CD4-positive, alpha-beta T cell treated with Interleukin-17A for 4 hours (primary cell): ENCODE results near the gene P2RX3.
"Not testable (repeated sequence)": the region's sequence is repeated elsewhere in the genome, so short reads cannot be mapped to it uniquely, and the experiment has no call there.

ENCODE experiments used
- DNase-seq: peaks from one replicate; pipeline ENCODE4 v3.0.0-alpha.2; 2020; ENCODE audit warnings: mixed read lengths

P2RX3 gene

DNA sequence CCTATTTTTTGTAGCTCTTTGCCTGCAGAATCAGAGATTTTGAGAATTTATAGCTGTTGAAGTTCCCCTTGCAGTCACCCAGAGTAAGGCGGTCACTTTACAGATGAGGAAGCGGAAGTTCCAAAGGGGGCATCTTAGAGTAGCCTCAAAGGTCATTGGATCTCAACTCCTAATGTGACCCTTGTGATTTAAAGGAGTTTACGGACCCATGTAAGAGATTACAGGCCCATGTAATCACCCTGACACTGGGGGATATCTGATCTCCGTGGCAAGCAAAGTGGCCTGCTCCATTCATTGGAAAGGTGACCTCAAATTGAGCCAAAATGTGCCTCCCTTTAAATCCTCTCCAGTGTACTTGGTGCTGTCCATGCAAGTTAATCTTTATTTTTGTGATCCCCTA, 15.7 kb downstream of the P2RX3 start:
- DNase-seq, result no peak

DNA sequence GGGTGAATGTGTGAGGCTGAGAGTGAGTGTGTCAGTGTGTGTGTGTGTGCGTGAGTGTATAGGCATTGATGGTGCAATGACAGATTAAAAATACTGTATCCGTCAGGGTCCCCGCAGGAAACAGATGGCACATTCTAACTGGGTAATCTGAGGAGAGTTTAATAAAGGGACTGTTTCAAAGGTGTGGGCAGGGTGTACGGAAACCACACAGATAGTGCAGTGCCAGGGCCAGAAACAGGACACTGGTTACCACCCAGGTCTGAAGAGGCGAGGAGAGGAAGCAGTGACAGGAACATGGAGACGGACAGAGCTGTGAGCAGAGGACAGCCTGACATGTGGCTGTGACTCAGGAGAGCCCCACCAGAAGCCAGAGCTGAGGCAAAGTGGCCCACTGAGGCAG, 16.5 kb downstream of the P2RX3 start:
- no peak for DNase-seq

DNA sequence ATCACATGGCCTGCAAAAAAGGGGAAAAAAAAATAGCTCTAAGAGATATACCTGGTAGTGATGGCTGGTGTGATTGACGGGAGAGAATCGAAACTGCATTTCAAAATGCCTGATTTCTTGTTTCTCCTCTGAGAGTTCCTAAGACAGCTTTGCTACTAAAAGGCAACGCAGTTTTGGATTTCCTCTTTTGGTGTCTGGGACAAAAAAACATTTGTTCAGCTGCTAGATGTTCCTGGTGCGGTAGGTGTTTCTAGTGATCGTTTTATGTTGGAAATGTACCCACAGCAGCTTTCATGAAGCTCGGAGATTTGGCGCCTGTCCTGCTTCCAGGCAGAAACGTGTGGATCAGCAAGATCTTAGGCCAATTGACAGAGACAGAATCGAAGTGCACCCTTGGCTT, 18.1 kb downstream of the P2RX3 start:
- no peak for DNase-seq

DNA sequence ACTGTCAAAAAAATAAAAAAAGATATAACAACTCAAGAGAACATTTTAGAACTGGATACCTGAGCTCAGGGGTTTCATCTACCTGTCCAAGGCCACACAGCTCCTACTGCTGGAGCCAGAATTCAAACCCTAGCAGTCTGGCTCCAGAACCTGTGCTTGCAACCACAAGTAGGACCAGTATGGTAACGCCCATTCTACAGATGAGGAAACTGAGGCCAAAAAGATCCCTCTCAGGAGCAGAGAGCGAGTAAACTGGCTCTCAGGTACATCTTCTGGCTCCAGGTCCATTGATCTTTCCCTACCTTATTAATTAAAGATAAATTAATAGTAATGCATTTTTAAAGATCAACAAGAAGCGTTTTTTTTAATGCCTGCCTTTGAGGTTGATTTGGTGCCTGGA, 19.2 kb downstream of the P2RX3 start:
- DNase-seq, result no peak

DNA sequence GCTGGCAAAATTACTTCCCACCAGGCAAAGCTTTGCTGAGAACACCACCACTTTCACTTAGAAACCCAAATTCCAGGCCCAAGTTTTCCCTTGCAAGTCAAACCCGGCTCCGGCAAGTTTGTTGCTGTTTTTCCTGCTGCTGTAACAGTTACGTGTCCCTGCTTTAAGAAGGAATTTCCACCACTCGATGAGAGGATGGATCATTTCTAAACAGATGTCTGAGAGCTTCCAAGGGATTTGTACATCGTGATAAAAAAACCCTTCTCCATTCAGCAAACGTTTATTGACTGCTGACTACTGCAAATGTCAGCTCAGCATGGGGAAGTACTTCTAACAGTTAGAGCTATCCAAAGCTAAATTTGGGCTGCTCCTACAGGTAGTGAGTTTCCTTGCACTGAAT, 19.7 kb downstream of the P2RX3 start:
- DNase-seq, result no peak

DNA sequence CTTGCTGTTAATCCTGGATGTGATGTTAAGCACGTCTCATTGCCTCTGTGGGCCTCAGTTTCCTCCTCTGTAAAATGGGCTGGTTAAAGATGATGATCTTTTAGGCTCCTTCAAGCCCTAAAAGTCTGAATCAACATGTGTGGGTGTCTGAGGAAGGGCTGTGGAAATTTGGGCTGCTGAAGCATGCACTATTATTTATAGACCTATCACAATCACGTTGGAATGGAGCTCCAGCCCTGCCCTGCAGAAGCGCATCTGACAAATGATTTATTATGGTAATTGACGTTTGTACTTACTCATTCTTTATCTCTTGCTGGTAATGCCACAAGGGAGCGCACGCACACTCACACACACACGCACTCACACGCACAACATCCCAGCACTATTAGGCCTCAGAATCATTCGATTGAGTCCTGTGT, 20.4 kb downstream of the P2RX3 start:
- DNase-seq, result no peak

DNA sequence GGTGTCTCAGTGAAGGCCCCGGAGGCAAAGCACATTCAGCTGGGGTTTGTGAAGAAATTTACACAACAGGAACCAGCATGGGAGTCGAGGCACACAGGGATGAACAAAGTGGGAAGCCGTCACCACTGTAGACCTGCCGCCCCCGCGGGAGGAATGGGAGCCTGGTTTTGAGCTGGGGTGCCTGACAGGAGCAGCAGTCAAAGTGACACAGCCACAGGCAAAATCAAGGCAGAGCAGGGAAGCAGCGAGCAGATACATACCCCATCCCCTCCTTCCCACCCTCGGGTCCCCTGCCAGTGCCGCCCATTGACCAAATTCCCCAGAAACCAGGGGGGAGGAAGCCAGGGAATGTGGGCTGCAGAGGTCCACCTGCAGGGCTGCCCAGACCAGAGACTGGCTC, 20.8 kb downstream of the P2RX3 start:
- DNase-seq, result no peak

DNA sequence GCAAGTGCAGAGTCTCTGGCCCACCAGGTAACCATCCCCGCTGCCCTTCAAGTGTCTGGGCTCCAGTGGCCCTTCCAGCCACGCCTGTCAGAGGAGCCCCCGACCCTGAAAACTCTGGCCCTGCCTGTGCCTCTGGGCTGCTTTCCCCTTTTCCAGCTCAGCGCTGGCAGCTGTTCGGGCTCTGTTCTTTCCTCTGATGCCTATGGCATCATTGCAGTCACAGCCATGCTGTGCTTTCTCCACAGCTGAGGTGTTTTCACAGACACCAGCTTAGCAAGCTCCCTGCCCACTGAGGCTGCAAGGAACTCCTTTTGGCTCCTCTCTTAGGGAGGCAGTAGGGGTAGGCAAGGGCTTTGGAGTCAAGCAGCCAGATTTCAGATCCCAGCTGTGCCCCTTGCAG, 21.2 kb downstream of the P2RX3 start:
- no peak for DNase-seq

DNA sequence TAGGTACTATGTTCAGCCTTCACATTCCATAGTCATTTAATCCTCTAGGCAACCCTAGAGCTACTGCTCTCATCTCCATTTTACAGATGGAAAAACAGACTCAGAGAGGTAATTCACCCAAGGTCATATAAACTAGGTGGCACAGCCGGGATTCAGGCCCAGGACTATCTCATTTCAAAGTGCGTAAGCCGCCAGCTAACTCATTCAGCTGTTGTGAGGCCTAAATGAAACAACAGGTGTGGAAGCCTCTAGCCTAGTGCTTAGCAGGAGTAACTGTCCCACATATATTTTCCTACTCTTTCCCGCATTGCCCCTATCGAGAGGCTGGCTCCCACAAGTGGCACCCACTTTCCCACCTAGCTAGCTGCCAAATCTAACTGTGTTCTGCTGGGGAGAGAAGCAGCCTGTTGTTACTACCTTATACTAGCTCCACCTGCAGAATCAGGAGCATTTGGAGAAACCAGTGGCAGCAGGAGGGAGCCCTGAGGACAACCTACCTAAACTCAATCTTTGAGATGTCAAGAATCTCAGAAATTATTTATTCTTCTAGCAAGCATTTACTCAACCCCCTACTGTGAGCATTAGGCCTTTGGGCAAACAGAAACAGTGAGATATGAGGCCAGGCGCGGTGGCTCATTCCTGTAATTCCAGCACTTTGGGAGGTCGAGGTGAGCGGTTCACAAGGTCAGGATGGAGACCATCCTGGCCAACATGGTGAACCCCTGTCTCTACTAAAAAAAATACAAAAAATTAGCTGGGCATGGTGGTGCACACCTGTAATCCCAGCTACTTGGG, 21.9 kb downstream of the P2RX3 start:
- DNase-seq, result no peak

DNA sequence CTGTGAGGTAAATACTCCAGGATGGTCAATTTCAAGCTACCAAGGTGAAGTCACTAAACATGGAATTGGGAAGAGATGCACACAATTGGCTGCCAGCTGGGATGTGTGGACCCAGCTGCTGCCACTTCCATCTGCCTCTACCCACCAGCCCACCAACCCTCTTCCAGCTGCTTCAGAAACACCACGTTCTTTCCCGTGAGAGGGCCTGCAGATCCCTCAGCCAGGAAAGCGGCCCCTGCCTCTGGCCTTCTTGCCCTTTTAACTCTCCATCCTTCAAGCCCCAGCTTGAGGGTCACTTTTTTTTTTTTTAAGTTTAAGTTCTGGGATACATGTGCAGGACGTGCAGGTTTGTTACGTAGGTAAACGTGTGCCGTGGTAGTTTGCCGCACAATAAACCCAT, 22.8 kb downstream of the P2RX3 start:
- no peak for DNase-seq

DNA sequence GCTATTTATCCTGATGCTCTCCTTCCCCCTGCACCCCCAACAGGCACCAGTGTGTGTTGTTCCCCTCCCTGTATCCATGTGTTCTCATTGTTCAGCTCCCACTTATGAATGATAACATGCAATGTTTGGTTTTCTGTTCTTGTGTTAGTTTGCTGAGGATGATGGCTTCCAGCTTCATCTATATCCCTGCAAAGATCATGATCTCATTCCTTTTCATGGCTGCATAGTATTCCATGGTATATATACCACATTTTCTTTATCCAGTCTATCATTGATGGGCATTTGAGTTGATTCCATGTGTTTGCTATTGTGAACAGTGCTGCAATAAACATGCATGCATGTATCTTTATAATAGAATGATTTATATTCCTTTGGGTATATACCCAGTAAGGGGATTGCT, 23.3 kb downstream of the P2RX3 start:
- not testable (repeated sequence) for DNase-seq

DNA sequence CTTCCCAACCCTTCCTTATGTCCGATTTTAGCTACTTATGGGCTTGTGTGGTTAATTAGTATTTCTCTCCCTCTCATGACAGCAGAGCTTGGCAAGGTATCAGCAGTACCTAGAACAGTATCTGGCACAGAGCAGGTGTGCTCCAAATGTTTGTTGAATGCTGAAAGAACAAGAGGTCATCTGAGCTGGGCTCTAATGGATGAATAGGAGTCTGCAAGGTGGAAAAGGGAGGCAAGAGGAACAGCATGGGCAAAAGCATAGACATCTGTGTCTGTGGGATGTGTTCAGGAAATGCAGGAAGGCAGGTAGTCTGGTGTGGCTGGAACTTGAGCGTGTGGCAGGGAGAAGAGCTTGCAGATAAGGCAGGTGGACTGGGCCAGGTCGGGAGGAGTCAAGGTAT, 23.8 kb downstream of the P2RX3 start:
- no peak for DNase-seq

DNA sequence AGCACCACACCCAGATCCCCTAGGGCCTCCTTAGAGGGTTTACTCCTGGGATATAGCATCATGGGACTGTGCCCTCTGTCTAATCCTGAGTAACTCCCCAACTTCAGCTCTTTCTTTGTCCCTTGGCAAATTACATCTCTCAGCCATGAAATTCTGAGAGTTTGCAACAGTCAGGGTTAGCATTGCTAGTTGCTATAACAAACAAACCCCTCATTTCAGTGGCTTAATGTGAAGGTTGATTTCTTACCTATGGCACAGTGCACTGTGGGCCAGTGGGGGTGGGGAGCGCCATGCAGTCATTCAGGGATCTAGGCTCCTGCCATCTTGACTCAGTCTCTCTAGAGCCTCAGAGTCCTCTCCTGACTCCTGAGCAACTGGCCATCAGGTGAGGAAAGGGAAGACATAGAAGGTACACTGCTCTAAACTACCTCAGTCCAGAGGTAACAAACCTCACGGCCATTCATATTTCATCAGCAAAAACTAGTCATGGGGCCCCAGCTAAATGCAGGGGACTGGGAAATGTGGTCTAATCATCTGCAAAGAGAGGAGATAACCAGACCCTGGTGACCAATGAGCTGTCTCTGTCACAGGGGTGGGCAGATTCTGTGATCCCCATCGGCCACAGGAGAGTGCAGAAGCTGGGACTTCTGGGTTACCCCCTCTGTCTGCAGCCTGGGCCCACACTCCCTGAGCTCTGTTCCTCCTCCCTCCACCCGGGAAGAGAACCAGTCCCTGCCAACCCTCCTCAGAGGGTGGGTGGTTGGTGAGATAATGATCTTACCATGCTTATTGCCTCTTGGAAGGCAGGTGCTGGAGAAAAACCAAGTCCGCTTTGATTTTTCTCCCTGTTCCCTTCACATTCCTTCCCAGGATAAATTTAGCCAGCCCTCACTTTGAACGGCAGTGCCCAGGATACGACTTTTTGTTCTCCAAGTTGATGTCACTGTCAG, 25.3 kb downstream of the P2RX3 start:
- no peak for DNase-seq

DNA sequence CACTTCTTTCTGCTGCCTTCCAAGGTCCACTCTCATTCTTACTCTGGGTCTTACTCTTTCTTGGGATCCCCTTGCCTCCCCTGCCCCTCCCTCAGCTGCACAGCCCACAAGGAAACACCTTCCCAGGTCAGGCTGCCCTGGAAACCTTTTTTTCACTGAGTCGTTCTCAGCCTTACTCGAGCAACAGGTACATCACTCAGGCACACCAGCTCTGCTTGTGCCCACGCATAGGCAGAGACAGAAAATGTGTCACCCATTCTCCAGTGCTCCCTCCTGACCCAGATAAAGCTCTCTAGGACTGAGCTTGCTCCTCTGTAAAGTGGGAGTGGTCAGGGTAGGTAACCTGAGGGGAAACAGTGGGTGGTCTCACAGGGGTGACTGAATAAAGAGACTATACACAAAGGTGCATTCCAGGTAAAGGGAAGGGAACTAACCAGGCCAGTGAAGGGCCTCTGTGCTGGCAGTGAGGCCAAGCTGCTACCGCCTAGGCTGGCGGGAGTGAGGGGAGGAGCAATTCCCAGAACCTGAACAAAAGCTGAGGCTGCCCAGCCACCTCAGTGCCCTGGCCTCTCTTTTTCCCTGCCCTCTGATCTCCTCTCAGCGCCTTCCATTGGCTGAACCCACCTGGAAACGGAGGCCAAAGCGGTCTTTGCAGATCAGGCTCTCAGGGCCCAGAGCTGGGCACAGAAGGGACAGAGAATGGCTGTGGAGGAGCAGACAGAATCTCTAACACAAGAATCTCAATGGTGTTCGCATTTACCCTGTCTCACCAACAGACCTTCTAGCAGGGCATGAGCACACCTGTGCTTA, 26.9 kb downstream of the P2RX3 start:
- DNase-seq, result no peak

DNA sequence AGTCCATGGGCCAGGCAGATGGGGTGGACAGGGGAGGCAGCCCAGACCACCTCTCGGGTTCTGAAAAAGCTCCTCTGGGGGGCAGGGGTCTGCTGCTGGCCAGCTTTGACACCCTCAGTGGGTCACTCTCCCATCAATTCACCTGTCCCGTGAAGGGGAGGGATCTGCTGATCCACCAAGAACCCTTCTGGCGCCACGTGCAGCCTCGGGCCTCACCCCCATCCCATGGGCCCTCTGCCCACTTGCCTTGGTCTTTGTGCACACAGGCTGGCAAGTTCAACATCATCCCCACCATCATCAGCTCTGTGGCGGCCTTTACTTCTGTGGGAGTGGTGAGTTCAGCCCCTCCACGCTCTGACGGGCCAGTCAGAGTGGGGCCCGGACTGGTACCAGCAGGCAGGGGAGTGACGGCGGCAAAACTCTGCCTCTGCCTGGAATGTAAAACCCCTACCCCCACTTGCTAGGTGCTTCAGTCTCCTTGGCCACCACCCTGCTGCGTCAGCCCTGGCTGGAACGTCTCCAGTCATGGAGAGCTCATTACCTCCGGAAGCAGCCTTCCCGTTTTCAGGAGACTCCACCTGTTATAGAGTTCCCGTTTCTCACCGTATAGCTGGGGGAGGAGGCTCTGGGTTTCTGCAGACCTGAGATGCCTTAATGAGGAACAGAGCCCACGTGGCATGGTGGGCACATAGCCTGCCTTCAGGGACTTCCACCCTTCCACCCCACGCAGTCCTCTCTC, 30.1 kb downstream of the P2RX3 start:
- DNase-seq, result no peak

DNA sequence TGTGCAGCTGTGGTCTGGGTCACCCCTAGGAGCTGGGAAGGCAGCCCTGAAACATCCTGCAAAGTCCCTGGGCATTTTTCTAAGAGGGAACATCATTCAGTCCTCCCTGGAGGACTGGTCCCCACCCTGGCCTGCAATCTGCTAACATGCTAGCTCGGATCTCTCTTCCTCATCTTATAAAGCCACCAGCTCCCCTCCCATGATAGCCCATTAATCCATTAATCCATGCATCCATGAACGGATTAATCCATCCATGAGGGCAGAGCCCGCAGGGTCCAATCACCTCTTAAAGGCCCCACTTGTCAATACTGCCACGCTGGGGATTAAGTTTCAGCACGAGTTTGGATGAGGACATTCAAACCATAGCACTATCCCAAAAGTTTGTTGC, 30.7 kb downstream of the P2RX3 start:
- DNase-seq, result no peak

DNA sequence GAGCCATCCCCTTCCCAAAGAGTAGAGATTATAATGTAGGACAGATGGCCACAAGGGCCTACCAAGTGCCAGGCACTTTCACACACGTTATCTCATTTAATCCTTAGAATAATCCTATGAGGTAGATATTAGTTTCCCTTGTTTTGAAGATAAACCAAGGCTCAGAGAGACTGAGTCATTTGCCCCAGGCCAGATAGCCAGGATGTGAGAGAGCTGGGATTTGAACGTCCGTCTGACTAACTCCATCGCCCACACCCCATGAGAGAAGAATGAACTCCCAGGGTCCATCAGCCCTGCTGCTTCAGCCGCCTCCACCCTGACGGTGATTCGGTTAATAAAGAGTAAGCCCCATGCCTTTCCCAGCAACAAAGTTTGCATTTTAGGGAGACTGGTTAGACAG, 32.1 kb downstream of the P2RX3 start:
- DNase-seq, result no peak

DNA sequence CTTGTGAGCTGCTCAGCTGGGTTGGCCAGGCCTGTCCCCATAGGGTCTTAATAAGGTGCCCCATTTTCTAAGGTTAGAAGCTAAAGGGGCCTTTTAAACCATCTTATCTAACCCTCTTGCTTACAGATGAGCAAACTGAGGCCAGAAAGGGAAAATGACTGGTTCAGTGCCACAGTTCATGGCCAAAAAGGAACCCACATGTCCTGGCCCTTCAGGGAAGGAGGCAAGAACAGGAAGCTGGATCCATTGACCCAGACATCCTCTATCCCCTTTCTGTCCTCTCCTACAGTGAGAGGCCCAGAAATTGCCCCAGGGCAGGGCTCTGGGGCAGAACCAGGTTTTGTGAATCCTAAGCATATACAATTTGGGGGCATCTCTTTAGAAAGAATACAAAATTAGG, 32.8 kb downstream of the P2RX3 start:
- no peak for DNase-seq

DNA sequence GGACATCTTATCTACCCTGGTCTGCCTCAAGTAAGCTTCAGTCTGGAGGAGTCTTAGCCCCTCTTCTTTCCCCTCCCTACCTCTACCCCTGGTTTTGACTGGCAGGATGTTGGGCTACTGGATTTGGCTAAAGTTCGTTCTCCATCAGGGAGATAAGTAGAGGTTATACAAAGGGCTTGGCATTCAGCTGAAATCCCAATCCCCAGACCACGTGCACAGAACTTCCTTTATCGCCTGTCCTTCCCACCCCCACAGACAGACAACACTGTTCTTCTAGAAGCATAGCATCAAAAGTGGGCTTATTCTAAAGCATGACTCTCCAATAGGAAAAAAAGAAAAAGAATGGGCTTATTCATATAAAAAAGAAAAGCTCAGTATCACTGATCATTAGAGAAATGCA, 35.0 kb downstream of the P2RX3 start:
- no peak for DNase-seq

DNA sequence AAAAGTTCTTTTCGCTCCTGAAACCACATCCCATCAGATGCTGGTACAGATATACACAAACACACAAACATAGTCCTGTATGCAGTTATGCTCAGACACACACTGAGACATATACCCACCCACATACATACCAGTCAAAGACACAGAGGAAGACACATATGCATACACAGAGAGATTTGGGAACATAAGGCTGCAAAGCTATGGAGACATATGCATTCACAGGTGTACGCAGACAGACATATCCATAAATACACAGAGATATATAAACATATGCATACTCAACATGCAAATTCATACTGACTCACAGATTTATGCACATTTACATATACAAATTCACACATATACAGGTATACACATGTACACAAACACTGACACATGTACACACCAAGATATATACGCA, 36.8 kb downstream of the P2RX3 start:
- DNase-seq, result no peak

DNA sequence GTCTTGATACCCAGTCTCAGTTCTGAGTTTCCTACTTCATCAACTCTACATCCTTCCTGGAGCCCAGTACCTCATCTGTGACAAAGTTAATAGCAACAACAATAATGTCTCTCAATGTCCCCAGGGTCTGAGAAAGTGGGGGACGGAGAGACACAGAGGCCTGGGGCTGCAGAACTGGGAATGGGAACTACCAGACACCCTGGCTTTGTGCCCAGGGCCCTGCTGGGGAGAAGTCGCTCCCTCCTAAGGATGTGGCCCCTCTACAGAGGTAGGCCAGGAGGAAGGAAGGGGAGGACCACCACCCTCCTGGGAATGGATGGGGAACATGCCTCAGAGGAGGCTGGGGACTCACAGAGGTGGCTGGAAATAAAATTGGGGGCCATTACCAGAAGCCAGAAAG, 37.3 kb downstream of the P2RX3 start:
- no peak for DNase-seq
